GM18868 (cell line): ENCODE results near the gene GRAP2.
"Not testable (repeated sequence)": the region's sequence is repeated elsewhere in the genome, so short reads cannot be mapped to it uniquely, and the experiment has no call there.

Source experiments
- ATAC-seq: cut with Tn5 transposase; IDR thresholded peaks from one replicate; pipeline ENCODE4 v1.9.1; 2021; ENCODE audit warnings: mild to moderate bottlenecking, moderate library complexity; ENCODE audit not compliant: unreplicated experiment

Gene GRAP2

DNA sequence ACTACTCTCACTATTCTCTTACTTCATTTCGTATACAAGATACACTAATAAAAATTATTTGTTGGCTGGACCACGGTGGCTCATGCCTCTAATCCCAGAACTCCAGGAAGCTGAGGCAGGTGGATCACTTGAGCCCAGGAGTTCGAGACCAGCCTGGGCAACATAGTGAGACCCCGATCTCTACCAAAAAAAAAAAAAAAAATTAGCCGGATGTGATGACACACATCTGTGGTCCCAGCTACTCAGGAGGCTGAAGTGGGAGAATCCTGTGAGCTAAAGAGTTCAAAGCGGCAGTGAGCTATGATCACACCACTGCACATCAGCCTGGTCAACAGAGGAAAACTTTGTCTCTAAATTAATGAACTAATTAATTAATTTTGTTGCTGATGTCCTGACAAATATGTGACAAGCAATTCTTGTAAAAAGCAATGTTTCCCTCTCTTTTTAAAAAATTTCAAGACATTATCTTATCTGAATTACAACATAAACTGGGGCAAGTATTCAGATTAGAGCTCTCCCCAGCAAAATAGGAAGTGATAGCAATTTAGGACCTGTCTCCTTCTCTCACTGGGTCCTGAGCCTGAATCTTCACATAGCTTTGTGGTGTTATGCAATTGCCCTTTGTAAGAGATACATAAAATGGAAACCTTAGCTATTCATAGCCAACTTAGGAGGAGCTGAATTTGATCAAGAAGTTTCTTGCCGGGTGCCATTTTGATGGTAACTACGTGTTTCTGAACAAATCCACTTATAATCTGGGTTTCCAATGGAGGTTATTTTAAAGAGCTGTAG, 41.8 kb downstream of the GRAP2 start:
- ATAC-seq: no peak

DNA sequence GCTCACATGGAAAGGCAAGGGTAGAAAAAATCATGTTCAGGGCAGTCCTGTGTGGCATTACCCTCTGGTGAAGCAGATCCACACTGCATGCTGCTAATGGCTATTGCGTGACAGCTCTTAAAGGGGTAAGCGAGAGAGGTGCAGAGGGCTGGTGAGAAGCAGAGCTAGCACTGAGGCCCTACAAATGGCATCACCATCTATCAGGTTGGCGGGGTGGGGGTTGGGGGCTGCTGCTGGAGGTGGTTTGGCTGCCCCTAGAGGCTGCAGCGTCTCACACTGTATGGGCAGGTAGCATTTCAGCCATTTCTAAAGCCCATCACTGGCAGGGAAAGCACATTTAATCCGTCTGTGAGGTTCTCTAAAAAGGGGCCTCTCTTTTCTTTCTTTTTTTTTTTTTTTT, 42.5 kb downstream of the GRAP2 start:
- ATAC-seq: no peak

DNA sequence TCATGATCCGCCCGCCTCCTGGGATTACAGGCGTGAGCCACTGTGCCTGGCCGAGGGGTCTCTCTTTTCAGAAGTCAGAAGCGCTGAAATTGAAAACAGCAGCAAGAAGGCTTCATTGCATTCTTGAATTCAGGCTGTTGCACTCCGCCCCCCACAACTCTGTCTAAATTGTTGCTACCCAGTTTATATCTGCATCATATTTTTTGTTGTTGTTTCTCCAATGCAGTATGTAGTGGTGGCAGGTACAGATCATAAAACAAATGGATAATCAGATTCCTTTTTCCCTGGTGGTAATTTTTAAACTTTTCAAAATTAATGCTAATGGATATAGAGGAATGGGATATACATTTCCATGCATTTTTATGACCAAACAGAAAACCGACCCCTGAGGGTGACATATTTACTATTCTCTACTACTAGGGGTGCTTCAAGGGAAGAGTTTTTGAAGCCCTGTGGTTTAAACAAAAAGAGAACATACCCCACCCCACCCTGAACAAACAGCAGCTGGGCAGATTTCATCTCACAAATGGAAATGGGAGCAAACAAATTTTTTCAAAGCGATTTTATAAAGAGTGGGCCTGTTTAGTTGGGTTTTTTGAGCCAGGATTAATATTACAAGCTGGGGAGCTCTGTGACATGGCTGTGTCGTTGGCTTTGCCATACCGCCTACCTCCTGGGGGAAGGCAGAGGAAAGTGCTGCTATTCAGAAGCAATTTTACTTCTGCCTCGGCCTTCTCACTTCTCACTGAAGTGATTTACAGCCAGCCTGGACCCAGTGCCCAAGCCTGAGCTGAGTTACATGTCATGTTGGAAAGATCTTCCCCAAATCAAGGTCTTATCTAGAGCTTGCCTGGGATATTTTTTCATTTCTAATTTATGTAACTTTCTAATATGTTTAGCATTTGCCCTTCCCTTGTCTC, 43.3 kb downstream of the GRAP2 start:
- ATAC-seq: no peak

DNA sequence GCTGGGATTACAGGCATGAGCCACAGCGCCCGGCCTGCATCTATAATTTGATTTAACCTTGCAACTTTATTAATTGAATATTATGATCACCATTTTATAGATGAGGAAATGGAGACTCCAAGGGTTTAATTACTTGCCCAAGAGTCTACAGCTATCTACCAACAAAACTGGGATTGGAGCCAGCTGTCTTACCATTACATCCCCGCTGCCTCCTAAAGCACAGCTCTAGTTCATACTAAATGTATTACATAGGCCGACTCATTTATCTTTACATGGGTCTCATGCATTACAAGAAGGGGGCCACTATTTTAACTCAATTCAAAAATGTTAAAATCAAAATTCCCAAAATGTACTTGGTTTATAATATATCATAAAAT, 45.2 kb downstream of the GRAP2 start:
- ATAC-seq: no peak

DNA sequence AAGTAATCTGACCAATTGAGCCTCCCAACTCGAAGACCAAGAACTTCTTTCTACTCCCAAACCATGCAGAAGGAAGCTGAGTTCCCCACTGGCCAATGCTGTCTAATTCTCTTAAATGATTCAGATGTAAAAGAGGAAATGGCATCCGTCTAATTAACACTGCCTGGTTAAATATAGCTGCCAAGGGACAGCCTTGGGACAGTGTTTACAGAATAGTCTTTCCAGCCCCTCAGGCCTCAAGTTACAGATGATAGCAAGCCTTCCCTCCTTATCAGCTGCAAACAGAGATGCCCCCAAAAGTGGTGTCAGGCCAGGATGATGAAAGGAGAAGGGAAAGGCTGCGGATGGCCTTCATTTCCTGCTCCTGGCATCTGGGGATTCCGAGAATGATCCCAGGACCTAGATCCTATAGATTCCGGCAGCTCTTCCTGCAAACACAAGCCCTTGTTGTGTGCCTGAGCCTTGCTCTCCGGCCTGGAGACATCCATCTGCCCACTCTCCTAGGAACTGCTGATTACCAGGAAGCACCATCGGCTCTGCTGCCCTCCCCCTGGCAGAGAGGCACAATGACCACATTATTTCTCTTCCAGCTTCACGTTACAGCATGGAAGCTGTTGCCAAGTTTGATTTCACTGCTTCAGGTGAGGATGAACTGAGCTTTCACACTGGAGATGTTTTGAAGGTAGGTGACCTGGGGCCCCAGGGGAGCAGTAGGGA, 45.8 kb downstream of the GRAP2 start:
- ATAC-seq: no peak

DNA sequence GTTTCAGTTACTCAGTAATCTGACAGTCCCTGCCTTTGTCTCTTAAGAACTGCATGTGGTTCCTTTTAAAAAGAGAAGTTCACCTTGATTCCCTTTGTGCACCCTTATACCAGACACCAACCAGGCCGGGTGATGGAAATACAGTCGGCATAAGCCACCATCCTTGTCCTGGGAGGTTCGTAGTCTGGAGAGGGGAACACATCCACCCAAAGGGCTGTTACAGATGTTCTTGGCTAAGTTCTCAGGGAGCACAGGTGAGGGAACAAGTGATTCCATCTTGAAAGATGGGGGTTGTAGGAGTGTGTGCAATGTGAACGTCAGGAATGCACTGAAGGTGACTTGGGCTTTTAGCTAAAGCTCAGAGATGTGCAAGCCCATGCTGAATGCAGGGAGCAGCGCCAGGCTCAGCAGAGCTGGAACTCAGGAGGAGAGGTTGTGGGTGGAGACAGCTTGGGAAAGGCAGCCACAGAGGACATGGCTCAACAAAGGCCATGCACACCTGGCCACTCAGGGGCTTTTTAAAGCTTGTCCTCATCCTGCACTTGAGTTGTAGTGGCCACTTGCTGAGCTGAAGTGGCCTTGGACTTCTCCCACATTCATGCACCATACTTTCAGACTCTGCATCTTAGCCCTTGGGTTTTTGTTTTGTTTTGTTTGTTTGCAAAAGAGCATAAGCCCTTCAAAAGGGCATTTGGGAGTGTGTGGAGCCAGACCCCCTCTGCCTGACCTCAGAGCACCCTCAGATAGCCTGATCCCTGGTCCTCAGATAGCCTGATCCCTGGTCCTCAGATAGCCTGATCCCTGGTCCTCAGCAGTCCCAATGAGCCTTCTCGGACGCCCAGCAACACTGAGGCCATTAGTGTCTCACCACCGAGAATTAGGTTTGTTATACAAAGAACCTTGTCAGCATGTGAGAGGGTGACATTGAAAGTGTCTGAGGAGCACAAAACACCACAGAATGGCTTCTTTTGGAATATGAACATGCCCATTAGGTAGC, 46.6 kb downstream of the GRAP2 start:
- ATAC-seq: no peak

DNA sequence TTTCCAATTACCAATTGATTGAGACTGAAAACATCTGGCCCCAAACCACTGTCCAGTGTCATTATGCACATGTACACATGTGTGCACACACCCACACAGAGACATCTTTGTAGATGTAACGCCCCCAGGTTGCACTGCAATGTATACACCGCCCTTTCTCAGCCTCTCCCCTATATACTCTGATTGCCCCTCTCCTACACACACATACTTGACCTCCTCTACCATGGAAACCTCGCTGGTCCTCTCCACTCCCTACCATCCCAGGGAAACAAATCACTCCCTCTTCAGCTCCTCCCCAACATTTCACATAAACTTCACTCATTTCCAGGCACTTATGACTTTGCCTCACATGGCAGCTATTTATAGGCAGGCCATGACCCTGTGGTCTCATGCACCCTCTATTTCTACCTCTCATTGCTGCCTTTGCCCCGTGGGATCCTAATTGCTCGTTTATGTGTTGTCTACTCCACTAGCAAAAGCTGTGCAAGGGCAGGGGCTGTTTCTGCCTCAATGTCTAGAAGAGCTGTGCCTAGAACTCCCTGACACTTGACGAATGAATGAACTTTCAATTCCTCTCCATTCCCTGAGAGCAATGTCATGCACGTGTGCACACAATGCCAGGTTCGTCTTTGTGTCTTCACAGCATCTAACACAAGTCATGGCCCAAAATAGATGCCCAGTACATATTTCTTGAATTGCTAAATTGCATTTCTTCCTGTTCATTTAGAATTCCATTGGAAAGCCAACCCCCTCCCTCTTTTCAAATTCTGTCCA, 49.3 kb downstream of the GRAP2 start:
- no peak for ATAC-seq

DNA sequence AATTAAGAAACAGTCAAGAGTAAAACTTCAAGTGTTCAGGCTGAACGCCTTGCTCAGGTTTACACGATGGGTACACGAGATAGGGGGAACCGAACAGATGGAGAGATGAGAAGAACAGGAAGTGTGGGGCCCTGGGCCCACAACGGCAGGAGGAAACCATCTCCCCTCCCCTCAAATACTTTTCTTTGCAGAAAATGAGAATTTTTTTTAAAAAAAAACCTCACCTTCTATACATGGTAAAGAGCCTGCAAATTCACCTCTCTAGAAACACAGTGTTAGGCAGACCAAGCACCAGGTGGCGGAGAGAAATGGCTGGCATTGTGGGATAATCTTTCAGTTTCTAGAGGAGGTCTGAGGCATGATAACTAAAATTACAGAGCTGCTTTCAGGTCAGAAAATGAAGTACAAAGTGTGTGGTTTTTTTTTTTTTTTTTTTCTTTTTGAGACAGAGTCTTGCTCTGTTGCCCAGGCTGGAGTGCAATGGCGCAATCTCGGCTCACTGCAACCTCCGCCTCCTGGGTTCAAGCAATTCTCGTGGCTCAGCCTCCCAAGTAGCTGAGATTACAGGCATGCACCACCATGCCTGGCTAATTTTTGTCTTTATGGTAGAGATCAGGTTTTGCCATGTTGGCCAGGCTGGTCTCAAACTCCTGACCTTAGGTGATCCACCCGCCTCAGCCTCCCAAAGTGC, 50.9 kb downstream of the GRAP2 start:
- ATAC-seq: not testable (repeated sequence)

DNA sequence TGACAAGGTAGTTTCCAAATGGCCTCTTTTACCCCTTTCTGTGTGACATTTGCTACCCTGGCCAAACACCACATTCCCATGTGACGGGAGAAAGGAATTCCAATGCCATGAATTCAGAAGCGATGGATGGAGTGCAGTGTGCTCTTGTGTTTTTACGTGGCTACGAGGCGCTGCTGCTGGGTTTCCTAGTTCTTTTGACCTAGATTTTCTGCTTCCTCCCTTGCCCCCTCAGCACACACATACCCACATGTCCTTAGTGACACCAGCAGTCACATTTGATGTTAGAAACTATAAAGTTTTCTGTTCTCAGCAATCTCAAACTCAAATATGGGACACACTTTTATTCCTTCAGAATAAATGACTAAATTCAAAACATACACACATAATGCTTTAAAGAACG, 51.5 kb downstream of the GRAP2 start:
- no peak for ATAC-seq

DNA sequence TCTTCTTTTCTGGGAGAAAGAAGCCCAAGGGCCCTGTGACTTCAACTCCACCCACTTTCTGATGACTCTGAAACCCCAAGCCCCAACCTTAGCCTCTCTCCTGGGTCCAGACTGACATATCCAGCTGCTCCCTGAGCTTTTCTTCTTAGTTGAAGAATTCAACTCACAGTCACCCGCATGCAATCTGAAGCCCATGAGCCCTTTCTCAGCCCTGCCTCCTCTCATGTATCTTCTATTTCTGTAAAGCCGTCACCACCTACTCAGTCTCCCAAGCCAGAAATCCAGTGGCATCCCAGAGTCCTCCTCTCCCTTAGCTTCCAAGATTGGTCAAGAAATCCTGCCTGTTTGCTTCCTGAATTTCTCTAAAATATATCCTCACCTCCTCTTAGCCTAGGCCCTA, 52.2 kb downstream of the GRAP2 start:
- no peak for ATAC-seq

DNA sequence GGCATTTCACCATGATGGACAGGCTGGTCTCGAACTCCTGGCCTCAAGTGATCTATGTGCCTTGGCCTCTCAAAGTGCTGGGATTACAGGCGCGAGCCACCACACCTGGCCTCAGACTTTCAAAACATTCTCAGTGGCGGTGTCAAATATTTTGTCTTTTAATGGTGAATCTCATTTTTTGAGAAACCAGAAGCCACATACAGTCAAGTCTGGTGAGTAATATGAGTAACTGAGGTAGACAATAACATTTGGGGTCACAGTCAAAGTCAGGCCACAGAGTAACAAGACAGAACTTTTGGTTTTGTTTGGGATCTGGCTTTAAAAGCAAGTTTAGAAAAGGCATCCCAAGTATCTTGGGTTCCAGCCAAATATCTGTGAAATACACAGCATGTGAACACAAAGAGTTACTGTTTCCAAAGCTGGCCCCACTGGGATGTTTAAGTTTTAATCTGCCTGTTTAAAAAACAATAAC, 53.7 kb downstream of the GRAP2 start:
- no peak for ATAC-seq

DNA sequence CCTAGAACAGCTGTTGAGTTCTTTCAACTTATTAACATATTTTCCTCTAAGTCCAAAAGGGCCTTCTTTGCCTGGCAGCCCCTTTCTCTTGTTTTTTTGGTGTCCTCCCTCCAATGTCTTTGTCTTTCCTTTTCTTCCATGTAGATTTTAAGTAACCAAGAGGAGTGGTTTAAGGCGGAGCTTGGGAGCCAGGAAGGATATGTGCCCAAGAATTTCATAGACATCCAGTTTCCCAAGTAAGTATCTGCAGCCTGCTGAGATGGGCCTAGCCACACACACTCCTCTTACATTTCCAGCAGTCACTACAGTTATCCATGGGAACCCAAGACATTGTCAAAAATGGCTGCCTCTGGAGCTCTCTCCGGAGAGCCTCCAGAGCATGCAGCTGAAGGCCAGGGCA, 54.8 kb downstream of the GRAP2 start:
- ATAC-seq: no peak

DNA sequence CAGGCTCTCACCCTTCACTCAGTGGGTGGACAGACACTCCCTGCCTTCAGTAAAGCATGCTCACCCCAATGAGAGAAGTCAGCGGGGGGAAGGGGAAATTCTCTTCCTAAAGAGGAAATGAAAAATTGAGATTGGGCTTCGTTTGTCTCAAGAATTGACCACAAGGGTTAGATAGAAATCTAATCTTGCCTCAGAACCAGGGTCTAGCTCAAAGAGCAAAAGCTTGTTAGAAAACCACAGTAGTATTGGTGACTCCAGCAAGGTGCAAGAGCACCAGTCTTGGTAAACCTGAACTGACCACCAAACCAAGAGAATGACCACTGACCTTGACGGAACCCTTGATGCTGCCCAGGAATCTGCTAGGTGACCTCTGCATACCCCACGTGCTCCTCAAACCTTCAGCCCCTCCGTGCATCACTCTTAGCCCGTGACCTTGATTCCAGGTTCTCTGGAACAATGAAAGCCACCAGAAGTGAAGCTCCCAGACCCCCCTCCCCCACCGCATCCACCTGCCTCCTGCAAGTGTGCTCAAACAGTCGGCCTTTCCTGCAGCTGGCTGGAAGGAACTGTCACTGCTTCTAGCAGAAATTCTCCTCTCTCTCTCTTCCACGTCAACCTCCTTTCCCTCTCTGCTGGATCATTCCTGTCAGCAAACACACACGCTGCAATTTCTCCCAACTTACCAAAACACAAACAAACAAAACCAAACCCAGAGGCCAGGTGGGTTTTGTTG, 56.2 kb downstream of the GRAP2 start:
- no peak for ATAC-seq

DNA sequence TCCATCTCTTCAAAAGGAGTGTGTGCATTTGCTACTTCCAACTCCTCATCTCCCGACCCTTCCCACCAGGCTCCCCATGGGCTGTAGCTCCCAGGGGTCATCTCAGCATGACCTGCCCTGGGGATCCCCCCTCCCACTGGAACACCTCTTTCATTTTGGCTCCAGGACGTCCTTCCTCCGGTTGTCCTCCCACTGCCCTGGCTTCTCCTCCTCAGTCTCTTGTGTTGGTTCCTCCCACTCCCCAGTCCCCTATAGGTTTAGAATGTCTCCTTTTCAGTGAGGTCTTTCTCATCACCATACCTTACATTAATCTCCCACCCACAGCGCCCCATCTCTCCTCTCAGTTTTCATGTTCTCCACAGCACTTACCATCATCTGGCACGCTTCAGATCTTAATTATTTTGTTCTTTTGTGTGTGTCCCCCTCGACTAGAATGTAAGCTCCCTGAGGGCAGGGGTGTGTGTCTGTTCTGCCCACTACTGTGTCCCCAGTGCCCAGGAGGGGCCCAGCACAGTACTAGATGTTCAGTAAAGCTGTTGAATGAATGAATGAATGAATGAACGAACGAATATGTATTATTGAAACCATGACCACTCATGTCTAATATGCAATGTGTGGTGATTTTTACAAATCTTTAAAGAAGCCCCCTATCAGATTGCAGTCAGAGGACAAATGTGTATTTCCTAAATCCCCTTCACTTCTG, 57.3 kb downstream of the GRAP2 start:
- no peak for ATAC-seq

DNA sequence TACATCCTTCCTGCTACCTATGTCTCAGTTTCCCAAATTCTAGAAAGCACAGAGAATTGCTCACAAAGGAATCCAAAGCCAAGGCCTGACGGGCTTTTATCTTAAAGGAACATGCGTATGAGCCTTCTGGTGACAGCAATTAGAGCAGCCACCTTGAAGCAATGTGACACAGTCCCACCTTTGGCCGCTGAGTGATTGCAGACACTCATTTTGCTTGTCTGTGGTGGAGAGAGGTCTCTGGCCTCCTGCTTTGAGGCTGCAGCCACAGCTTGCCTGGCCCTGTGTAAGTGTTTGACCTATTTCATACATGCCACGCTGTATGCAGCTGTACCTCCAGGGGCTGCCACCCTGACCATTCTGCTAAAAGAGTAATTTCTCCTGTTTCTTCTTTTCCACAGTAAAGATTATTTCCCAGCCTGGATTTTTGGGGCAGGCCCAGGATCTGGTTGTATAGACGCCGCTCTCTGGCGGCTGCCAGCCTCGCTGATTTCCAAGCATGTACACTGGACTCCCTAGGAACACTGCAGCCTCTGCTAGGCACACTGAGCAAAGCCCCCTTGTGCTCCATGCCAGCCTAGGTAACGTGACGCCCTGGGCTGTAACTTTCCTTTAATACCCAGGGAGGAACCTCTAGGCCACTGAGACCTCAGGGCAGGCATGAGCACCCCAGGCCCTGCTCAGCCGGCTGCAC, 58.2 kb downstream of the GRAP2 start:
- ATAC-seq: no peak

DNA sequence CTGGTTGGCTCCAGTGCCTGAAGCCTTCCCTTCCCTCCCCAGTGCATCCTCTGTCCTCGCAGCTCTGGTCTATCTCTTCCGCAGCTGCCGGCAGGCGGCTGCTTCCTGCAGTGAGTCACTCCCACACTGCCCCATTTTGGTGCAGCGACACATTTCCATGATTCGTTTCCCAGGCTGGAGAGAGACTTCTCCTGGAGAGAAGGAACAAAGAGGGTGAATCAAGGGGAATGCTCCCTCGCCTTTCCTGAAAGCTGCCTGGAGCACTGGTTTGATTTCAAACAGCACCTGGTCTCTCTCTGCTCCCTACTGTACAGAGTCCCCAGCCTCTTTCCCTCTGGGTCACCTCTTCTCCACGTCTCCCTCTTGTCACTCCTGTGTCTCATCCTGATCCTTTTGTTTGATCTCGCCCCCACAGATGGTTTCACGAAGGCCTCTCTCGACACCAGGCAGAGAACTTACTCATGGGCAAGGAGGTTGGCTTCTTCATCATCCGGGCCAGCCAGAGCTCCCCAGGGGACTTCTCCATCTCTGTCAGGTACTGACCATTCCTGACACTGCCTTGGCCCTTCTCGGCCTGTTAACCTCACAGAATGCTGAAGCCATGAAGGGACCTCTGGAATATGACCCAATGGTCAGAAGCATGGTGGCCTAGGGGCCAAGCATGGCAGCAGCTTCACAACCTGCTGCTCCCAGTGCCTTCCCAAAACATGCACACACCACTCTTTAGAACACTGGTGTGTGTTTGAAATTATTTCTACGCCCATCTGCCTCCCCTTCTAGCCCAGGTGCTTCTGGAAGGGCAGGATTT, 59.0 kb downstream of the GRAP2 start, which contains the start of gene TMA7B:
Gene TMA7B, plus strand, starts transcription at position 758 of the 808 bp plus-strand sequence. CDS start 3,978 bp downstream, outside the sequence.
- no peak for ATAC-seq
